GM12891 (cell line): ENCODE results near the gene NEUROG2.

ENCODE experiments used
- POLR2A ChIP-seq: IDR thresholded peaks from 2 replicates; pipeline ENCODE4 v1.6.1; 2011; ENCODE audit warnings: low read depth, low read length, control low read depth
- SPI1 ChIP-seq: IDR thresholded peaks from 2 replicates; pipeline ENCODE4 v1.6.1; 2011; ENCODE audit warnings: low read depth, low read length, control low read depth

DNA sequence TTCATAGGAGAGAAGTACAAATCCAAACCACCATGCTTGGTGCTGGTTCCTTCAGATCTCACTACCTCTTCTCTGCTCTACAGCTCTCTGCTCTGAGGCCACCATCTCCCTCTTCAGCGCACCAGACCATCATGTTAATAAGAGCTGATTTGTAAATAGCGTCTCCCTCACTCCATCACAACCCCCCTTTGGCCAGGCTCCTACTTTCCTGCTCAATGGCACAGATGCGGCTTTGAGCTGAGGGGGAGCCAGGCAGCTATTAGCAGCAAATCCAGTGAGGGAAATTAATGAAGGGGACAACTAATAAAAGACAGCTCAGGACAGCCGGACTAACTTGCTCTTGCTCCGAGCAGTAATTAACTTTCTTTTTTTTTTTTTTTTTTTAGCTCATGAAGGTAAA lies 13.1 kb downstream of the NEUROG2 start:
- TF ChIP-seq SPI1 (no peak), POLR2A (no peak)
